H1 (cell line): ENCODE measurements around the gene FOXL3. TPM values are rescaled to one million over a fixed set of nuclear protein-coding genes. Genes with fewer than 3 reads are reported as not detected.

Experiments used
- ASH2L ChIP-seq: fragments of 200-600, 300-600 bp; sonication (generic); IDR thresholded peaks from one replicate; pipeline ENCODE4 v1.7.1; 2017; ENCODE audit warnings: low read length
- CBX8 ChIP-seq: fragments of 300-800, 300-1000 bp; sonication (generic); IDR thresholded peaks from 2 replicates; pipeline ENCODE4 v1.7.1; 2016; ENCODE audit warnings: low read depth, low read length, borderline replicate concordance
- EGR1 ChIP-seq: IDR thresholded peaks from 2 replicates; pipeline ENCODE4 v1.6.1; 2011; ENCODE audit warnings: low read depth, low read length, borderline replicate concordance
- JUND ChIP-seq: IDR thresholded peaks from 2 replicates; pipeline ENCODE4 v1.6.1; 2011; ENCODE audit warnings: mild to moderate bottlenecking, improper control_type of control experiment, low read length
- NRF1 ChIP-seq: IDR thresholded peaks from 2 replicates; pipeline ENCODE4 v1.6.1; 2011; ENCODE audit warnings: mild to moderate bottlenecking, low read depth, low read length, improper control_type of control experiment
- polyA plus RNA-seq, 7 experiments: library from polyadenylated mRNA; depleted of rRNA in 3 of 7; stranded (reverse) in 5 of 7; unstranded in 2 of 7; fragments of >200 nt in 5 of 7; fragments of 200-250 nt in 2 of 7; gene quantifications; 1 replicate in 5 of 7; 2 replicates in 1 of 7; 4 replicates in 1 of 7; pipeline versions ENCODE4 v1.2.1 to v1.2.3, GENCODE V29; 2011 to 2013; ENCODE audit warnings: missing spikeins in 2 of 7, mixed read lengths in 2 of 7
- total RNA-seq: library from RNA; stranded (reverse); fragmentation: NEBNext Ultra II Directional; extraction: Animal tissue kit (Norgen Biotek cat#: 25700); gene quantifications from 2 replicates; pipeline ENCODE4 v1.2.1, GENCODE V29; 2021

FOXL3 gene
- total and polyA plus RNA-seq, 2 of the 8 experiments (the other 6 are each of a cell fraction or from before 2014, with no cell fraction given) = not detected

DNA sequence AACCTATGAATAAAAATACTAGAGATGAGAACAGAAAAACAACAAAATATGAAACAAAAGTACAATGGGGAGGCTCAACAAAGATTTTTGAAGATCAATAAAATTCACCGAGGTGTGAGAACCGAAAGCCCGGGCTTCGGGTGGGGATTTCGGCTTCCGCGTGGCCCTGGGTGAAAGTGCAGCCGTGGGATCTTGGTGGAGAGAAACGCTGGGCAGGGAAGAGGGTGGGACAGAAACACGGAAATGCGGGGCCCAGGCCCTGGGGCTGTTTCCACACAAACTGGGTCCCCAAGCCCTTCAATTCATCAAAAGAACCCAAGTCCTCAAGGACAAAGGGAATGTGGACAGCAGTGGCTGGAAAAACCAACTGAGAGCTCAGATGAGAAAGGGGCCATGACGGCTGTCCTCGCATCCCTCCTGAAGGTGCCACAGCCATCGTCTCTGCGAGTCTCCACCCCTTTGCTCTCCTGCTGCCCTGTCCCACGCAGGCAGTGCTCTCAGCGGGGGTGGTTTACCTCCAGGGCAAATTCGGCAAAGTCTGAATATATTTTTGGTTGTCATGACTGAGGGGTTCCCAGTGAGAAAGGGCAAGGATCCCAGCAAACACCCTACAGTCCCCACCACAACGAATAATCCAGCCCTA, 19.7 kb downstream of the FOXL3 start (continued):
- TF ChIP-seq EGR1 (no peak), JUND (no peak), ASH2L (no peak), CBX8 (no peak), NRF1 (no peak)
